ENCODE results near the gene TRAK1. TPM values are rescaled to one million over a fixed set of nuclear protein-coding genes. Genes with fewer than 3 reads are reported as not detected.

Gene TRAK1
- total RNA-seq, 2 experiments from 2014 or later = 62.5 to 88.3 TPM

- Histone ChIP-seq H3K36me3 (ENCODE audit: insufficient read depth, low read length) (peaks cover 97% of the 10 kb centered on the region), H3K4me1 (ENCODE audit: insufficient read depth, low read length, poor library complexity, severe bottlenecking) (peaks cover 1% of the 10 kb centered on the region), H3K9me3 (ENCODE audit: low read length) (no peaks in the 10 kb centered on the region), H3K79me2 (ENCODE audit: insufficient read depth, low read depth, low read length) (no peaks in the 10 kb centered on the region), H4K20me1 (ENCODE audit: insufficient read depth, low read length) (0 out of 2 replicates have a peak, but pooled peaks cover 3% of the 10 kb centered on the region), H3K4me3 (ENCODE audit: low read depth, low read length, poor library complexity, severe bottlenecking) (no peak overlapping the region), H3K27ac (ENCODE audit: low read depth, low read length, poor library complexity, severe bottlenecking) (no peak overlapping the region), H3K9me2 (ENCODE audit: insufficient read depth, low read length) (no peaks in the 10 kb centered on the region), H3K4me2 (ENCODE audit: low read length) (no peak overlapping the region), H2AFZ (ENCODE audit: low read length) (no peak overlapping the region)
- intact Hi-C loops (cut with micrococcal nuclease; ENCODE audit: unreplicated experiment) = no loop called here
- ChIA-PET POLR2A (interaction anchor here (0.6 to 2.5 kb wide), 3 partner anchors 9 to 83 kb away, joined by 3 to 9 read pairs (median 5); no protein-coding TSS in a partner anchor), CTCF (ENCODE audit: unreplicated experiment) (interaction anchor here (0.6 kb wide), 1 partner anchor 35 kb away, joined by 3 read pairs; no protein-coding TSS in a partner anchor)
- no peak for DNase-seq (ENCODE audit: low spot score)
- BruUV-seq (replicated peaks) = no TSS peak
- no peak for TF ChIP-seq EZH2phosphoT487 (IDR thresholded peaks at IDR 0.05; ENCODE audit: borderline replicate concordance, low read depth, low read length)
- TF ChIP-seq CTCF (conservative IDR thresholded peaks at IDR 0.05; ENCODE audit: low read length) = no peak
Observed at GRCh38 chr3:42204867-42205599, 113.9 kb downstream of the TRAK1 start.

- Histone ChIP-seq H3K79me2 (ENCODE audit: insufficient read depth, low read depth, low read length) (no peaks in the 10 kb centered on the region), H3K9me2 (ENCODE audit: insufficient read depth, low read length) (no peaks in the 10 kb centered on the region), H4K20me1 (ENCODE audit: insufficient read depth, low read length) (no peaks in the 10 kb centered on the region), H2AFZ (ENCODE audit: low read length) (no peak overlapping the region), H3K4me3 (ENCODE audit: low read depth, low read length, poor library complexity, severe bottlenecking) (no peak overlapping the region), H3K27ac (ENCODE audit: low read depth, low read length, poor library complexity, severe bottlenecking) (no peak overlapping the region), H3K4me2 (ENCODE audit: low read length) (no peak overlapping the region), H3K36me3 (ENCODE audit: insufficient read depth, low read length) (peaks cover 97% of the 10 kb centered on the region), H3K9me3 (ENCODE audit: low read length) (no peaks in the 10 kb centered on the region), H3K4me1 (ENCODE audit: insufficient read depth, low read length, poor library complexity, severe bottlenecking) (no peaks in the 10 kb centered on the region)
- ChIA-PET CTCF (ENCODE audit: unreplicated experiment) (no interaction called here), POLR2A (interaction anchor here (2.5 kb wide), 1 partner anchor 10 kb away, joined by 9 read pairs; no protein-coding TSS in a partner anchor)
- no TSS peak for BruUV-seq (replicated peaks)
- no peak for TF ChIP-seq EZH2phosphoT487 (IDR thresholded peaks at IDR 0.05; ENCODE audit: borderline replicate concordance, low read depth, low read length)
- TF ChIP-seq CTCF (conservative IDR thresholded peaks at IDR 0.05; ENCODE audit: low read length) = no peak
- intact Hi-C loops (cut with micrococcal nuclease; ENCODE audit: unreplicated experiment) = no loop called here
- no peak for DNase-seq (ENCODE audit: low spot score)
Observed at GRCh38 chr3:42205800-42206514, 114.8 kb downstream of the TRAK1 start.

All from OCI-LY7 (cell line).